ENCODE measurements around the gene GPHN.

DNA sequence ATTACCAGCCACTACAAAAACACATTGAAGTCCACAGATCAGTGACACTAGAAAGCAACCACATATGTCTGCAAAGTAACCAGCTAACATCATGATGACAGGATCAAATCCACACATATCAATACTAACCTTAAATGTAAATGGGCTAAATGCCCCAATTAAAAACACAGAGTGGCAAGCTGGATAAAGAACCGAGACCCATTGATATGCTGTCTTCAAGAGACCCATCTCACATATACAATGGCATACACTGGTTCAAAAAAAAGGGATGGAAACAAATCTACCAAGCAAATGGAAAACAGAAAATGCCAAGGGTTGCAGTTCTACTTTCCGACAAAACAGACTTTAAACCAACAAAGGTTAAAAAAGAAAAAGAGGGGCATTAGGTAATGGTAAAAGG is 307.7 kb downstream of the GPHN start:
- TF ChIP-seq, protein P1, sequence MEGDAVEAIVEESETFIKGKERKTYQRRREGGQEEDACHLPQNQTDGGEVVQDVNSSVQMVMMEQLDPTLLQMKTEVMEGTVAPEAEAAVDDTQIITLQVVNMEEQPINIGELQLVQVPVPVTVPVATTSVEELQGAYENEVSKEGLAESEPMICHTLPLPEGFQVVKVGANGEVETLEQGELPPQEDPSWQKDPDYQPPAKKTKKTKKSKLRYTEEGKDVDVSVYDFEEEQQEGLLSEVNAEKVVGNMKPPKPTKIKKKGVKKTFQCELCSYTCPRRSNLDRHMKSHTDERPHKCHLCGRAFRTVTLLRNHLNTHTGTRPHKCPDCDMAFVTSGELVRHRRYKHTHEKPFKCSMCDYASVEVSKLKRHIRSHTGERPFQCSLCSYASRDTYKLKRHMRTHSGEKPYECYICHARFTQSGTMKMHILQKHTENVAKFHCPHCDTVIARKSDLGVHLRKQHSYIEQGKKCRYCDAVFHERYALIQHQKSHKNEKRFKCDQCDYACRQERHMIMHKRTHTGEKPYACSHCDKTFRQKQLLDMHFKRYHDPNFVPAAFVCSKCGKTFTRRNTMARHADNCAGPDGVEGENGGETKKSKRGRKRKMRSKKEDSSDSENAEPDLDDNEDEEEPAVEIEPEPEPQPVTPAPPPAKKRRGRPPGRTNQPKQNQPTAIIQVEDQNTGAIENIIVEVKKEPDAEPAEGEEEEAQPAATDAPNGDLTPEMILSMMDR (IDR thresholded peaks at IDR 0.05; ENCODE audit: low read length), result no peak
- TF ChIP-seq EZH2 (IDR thresholded peaks at IDR 0.05; ENCODE audit: borderline replicate concordance, low read length), result no peak
